Activated CD4-positive, alpha-beta T cell treated with anti-CD3 and anti-CD28 coated beads for 24 hours (primary cell): ENCODE data around the gene PRLHR.

Experiments used
- DNase-seq, 2 donors: peaks; one replicate each; pipeline ENCODE4 v3.0.0-alpha.2; 2020; ENCODE audit warnings: low read depth in 2 of 2

PRLHR gene

DNA sequence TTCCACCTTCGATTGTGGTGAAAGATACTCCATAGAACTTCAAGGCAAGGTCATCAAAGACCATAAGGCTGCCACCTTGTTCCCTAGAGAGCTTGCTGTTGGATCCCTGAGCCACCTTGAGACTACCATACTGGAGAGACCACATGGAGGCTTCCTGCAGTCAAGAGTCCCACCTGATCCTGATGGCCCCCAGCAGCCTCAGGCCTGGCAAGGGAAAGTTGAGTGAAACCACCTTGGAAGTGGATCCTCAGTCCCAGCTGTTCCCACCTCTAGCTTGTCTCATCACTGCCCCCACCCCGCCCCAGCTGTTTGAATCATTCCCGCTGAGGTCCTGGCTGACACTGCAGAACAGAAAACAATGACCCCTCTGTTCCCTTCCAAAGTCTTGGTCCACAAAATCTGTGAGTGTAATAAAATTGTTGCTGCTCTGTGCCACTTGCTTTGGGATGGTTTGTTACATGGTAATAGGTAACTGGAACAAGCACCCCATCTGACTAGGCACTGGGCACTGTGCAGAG, 32.0 kb downstream of the PRLHR start:
- no peak for DNase-seq

DNA sequence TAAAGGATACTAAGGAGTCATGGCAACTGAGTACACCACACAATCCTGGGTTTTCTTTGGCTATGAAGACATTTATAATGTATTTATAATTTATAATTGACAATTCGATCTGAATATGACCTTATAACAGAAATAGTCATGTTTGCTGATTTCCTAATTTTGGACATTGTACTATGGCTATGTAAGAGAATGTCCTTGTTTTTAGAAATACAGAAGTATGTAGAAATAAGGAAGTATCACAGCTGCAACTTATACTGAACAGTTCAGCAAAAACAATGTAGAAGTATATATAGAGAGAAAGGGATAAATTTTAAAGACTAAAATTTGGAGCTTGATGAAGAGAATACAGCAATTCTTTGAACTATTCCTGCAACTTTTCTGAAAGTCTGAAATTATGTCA, 32.6 kb downstream of the PRLHR start:
- DNase-seq: no peak

DNA sequence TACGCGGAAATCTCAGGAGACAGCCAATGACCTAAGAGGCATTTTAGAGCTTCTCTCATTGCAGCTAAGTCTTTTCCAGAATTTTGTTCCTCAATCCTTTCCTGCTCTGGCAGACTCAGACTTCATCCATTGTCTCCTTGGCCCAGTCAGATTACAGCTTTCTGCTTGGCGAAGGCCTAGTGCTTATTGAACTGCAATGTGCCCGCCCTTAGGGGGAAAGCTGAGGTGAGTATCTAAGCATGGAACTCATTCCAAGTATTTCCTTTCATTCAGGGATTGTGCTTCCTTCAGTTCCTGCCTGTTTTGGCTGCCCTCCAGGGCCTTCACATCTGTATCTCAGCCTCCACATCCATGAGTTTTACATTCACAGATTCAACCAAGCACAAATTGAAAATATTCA, 37.5 kb downstream of the PRLHR start:
- no peak for DNase-seq

DNA sequence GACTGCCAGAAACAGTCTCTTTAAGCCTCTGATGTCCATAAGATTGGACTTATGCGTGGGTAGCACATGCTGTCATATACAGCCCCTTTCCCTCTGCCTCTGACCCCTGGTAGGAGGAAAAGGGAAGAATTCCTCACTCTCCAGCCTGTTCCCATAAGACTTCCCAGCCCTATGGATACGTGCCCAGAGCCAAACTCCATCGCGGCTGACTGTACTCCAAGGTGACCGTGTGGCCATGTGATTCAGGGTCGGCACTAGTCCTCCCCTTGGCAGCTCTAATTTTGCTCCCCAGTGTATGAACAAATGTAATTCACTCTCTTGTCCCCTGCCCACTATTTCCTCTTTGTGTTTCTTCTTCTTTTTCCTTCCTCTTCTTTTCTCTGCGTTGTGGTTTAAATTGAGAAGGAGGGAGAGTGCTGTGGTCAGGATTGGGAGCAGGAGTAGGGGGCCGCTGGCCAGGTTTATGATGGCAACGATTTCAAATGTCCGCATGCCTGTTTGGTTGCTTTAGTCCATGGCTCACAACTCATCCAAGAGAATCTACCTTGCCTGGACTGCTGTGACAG, 43.8 kb downstream of the PRLHR start:
- DNase-seq: no peak

- DNase-seq: no peak
Measured at GRCh38 chr10:118547282-118547681, 48.2 kb downstream of the PRLHR start.

GRCh38 chr10:118546479-118546878, 49.0 kb downstream of the PRLHR start:
- DNase-seq: no peak

DNA sequence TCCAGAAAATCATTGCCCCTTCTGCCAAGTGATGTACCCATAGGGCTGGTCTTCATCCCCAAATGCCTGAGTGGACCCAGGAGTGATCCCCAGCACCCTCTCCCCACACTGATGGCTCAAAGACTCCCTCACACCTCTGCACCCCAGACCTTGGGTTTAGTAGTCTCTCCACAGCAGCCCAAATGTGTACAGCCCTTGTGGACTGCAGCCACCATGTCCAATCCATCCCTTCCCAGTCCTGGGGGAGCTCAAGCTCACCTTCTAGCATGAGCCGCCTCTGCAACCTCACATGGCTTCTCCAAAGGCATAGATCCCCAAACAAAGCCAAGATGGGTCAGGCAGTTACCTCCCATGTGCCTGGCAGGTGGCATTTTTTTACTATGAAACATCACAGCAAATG, 50.1 kb downstream of the PRLHR start:
- DNase-seq: no peak

DNA sequence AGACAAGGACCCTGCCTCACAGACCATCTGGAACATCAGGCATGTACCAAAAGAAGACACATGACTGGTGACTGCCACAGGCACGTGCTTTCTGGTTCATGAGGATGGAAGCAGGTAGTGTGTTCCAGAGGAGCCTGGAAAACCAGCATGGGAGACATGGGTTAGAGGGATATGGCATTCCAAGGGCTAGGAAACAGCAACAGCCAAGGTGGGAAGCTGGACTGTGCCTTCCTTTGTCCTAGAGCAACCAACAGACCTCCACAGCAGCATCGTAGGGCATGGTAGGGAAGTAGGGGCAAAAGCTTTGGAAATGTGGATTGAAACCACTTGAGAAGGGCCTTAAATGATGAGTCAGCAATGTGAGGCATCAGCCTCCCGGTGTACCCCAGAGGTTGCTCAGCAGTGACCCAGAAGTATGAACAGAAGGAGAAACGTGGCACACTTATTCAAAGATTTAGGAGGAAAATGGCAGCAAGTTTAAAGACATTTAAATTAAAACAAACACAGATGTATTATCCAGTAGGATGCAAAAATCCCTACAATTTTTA, 51.0 kb downstream of the PRLHR start:
- DNase-seq: no peak

GRCh38 chr10:118543714-118544400, 51.6 kb downstream of the PRLHR start:
- DNase-seq: peak; percentile 8 to 31

- DNase-seq: no peak
Measured at GRCh38 chr10:118542745-118543144, 52.7 kb downstream of the PRLHR start.

DNA sequence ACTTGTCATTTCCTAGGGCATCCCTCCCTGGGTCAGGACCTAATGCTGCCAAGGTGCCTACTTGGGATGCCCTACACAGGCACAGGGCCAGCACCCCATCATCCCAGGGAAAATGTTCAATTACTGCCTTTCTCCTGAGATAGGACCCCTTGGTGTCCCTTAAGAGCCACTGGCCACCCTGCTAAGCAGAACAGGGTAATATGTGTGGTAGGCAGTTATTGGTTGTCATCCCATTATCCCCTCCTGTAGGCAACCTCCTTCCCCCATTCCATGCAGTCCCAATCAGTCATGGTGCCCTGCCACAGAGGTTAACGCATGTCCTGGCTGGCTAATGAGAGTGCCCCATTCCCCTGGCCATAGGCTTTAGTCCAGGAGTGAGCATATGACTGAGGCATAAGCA, 53.2 kb downstream of the PRLHR start:
- no peak for DNase-seq

DNA sequence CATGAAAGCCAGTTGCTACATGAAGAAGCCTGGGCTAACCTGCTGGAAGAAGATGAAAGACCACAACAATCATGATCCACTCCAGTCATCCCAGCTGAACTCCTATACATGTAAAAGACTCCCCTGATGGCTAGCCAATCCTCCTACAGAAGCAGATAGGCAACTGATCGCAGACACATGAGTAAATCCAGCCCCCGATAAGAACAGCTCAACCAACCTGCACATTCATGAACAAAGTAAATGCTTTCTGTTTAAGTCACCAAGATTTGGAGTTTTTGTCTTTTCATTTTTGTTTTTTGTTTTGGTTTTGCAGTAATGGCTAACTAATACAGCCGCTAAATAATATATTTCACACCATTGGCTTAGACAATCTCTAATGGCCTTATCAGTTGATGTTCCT, 53.7 kb downstream of the PRLHR start:
- no peak for DNase-seq
